Heart left ventricle (tissue), 16 donors: ENCODE measurements around the gene MT1X. TPM values are rescaled to one million over a fixed set of nuclear protein-coding genes. Genes with fewer than 3 reads are reported as not detected.
"Not testable (repeated sequence)": the region's sequence is repeated elsewhere in the genome, so short reads cannot be mapped to it uniquely, and the experiment has no call there.

Experiments used
- ATAC-seq, 4 donors: fragments of 200-7000 bp; cut with Tn5 transposase; one replicate each; pipeline ENCODE4 v1.9.1; 2020 to 2022; ENCODE audit warnings: moderate library complexity in 4 of 4, mild to moderate bottlenecking in 3 of 4, moderate number of reproducible peaks in 1 of 4
- DNase-seq, 5 donors: peaks; one replicate each; pipeline ENCODE4 v3.0.0-alpha.2; 2020
- H3K27ac ChIP-seq, 12 donors: fragments of 200-600 bp; sonication (generic) in 4 of 12; one replicate each; pipeline versions ENCODE4 v1.5.0 to v1.8.0; 2016 to 2022; ENCODE audit warnings: mild to moderate bottlenecking in 2 of 12
- H3K27me3 ChIP-seq, 9 donors: fragments of 200-600 bp; sonication (generic) in 2 of 9; one replicate each; pipeline versions ENCODE4 v1.5.1 to v1.8.0; 2016 to 2022; ENCODE audit warnings: mild to moderate bottlenecking in 3 of 9
- H3K36me3 ChIP-seq, 9 donors: fragments of 200-600 bp; sonication (generic) in 2 of 9; one replicate each; pipeline versions ENCODE4 v1.5.0 to v1.8.0; 2018 to 2022; ENCODE audit warnings: mild to moderate bottlenecking in 2 of 9
- H3K4me1 ChIP-seq, 12 donors: fragments of 200-600 bp; sonication (generic) in 4 of 12; one replicate each; pipeline versions ENCODE4 v1.5.0 to v1.8.0; 2016 to 2022; ENCODE audit warnings: mild to moderate bottlenecking in 3 of 12
- H3K4me3 ChIP-seq, 12 donors: fragments of 200-600 bp; sonication (generic) in 4 of 12; one replicate each; pipeline versions ENCODE4 v1.5.0 to v1.8.0; 2017 to 2022; ENCODE audit warnings: mild to moderate bottlenecking in 9 of 12, moderate library complexity in 4 of 12
- H3K9me3 ChIP-seq, 12 donors: fragments of 200-600 bp; sonication (generic) in 4 of 12; one replicate each; pipeline versions ENCODE4 v1.5.0 to v1.8.0; 2016 to 2022; ENCODE audit warnings: mild to moderate bottlenecking in 1 of 12
- CTCF ChIP-seq, 12 donors: fragments of 200-600 bp; sonication (generic) in 4 of 12; IDR thresholded peaks; one replicate each; pipeline versions ENCODE4 v1.5.0 to v1.8.0; 2018 to 2022; ENCODE audit warnings: antibody characterized with exemption in 12 of 12, mild to moderate bottlenecking in 5 of 12
- POLR2A ChIP-seq, 2 donors: fragments of 450-650 bp; IDR thresholded peaks; one replicate each; pipeline ENCODE4 v1.6.1; 2017; ENCODE audit warnings: antibody characterized with exemption in 2 of 2, mild to moderate bottlenecking in 2 of 2, moderate library complexity in 2 of 2
- WGBS, 4 donors: extraction: QIAGEN DNeasy Blood & Tissue Kit in 2 of 4; methylation state at CpG; one replicate each; pipeline versions ENCODE4 v1.1.5 to v1.1.7; 2013 to 2018; 5-methylcytosine and 5-hydroxymethylcytosine counted together
- intact Hi-C, 10 donors: fragments of 100-400 bp; cut with DNase I; formaldehyde crosslinking; loops; one replicate each; pipeline versions ENCODE4 v1.11.1 to v1.14.2; 2022
- polyA plus RNA-seq, 2 donors: library from polyadenylated mRNA; stranded (reverse); fragments of 200-250 nt; gene quantifications; one replicate each; pipeline ENCODE4 v1.2.3, GENCODE V29; 2013
- total RNA-seq, 9 donors: library from RNA; depleted of rRNA in 2 of 9; stranded (reverse); fragments of >200 nt in 2 of 9; fragmentation: NEBNext Ultra II Directional in 3 of 9; extraction: Animal tissue kit (Norgen Biotek cat#: 25700) in 3 of 9; gene quantifications; one replicate each; pipeline versions ENCODE4 v1.1.0 to v1.2.4, GENCODE V29; 2016 to 2023
- donor health status: ischemic (EF 13 %, LVEDD 7.1; RV severe dilation, severe dysfunction).
- donor health status: healthy with polysubstance abuse.
- donor health status: DM: no; HTN: yes; CAD: no.
- donor health status: DM: no; HTN: no; CAD: no.
- donor health status: ischemic (EF 25% LVEDD 6.9; RV normal size, moderate dysfunction).
- donor health status: ischemic (EF 25% LVEDD 5.7; RV mildly dilated, moderate dysfunction).
- donor health status: healthy.
- donor health status: DM: yes; HTN: yes; CAD: no.
- donor health status: ischemic (EF 35%, LVEDD 5.7; RV mildly dilated, moderate dysfunction).
- donor health status: nonischemic (EF 11% LVEDD 7.7; RV severe dilation, severe dysfunction).
- donor health status: DM: yes; HTN: yes; CAD: no.
- donor health status: PGD.
- donor health status: ischemic (EF 29% LVEDD 5.4; RV normal size, mild dysfunction).
- donor health status: nonischemic (EF 23%, LVEDD 6.1; RV moderate dilation, normal function).

The MT1X gene
- total and polyA plus RNA-seq, 11 donors: 20.6 to 918 (median 137) TPM

- DNase-seq (no peak), ATAC-seq (no peak)
- intact Hi-C loops: no loop called here
- H3K9me3 ChIP-seq: no peaks in the 10 kb centered on the region
- no peak overlapping the region for H3K4me3 ChIP-seq
- H3K27me3 ChIP-seq: peaks cover 13 to 88% (median 41%) of the 10 kb centered on the region in 9 donors
- no peak overlapping the region for H3K27ac ChIP-seq
- TF ChIP-seq CTCF (IDR thresholded peaks at IDR 0.05): no peak
- no peak for TF ChIP-seq POLR2A (IDR thresholded peaks at IDR 0.05)
- H3K4me1 ChIP-seq: peaks cover 0 to 22% (median 10%) of the 10 kb centered on the region in 12 donors
- no peaks in the 10 kb centered on the region for H3K36me3 ChIP-seq
- WGBS, 4 donors: 50 to 71% (median 60%) methylated on average over 1 to 2 of the region's 2 CpGs
Measured at GRCh38 chr16:56670620-56670934, 11.7 kb upstream of the MT1X start.

GRCh38 chr16:56671691-56672090 is 10.6 kb upstream of the MT1X start:
- H3K9me3 ChIP-seq, DNase-seq, H3K4me3 ChIP-seq, H3K36me3 ChIP-seq, H3K27ac ChIP-seq, intact Hi-C loops, ATAC-seq: not testable (repeated sequence)
- WGBS, 4 donors: 65 to 84% (median 71%) methylated on average over 2 of the region's 2 CpGs
- H3K4me1 ChIP-seq: peaks cover 0 to 28% (median 15%) of the 10 kb centered on the region in 12 donors
- peaks cover 14 to 81% (median 33%) of the 10 kb centered on the region in 9 donors for H3K27me3 ChIP-seq

- 67 to 87% (median 72%) methylated on average over 3 of the region's 3 CpGs for WGBS, 4 donors
- H3K36me3 ChIP-seq, H3K27ac ChIP-seq, H3K9me3 ChIP-seq, DNase-seq, H3K4me3 ChIP-seq, ATAC-seq, intact Hi-C loops: not testable (repeated sequence)
- H3K27me3 ChIP-seq: peaks cover 13 to 76% (median 33%) of the 10 kb centered on the region in 9 donors
- peaks cover 0 to 28% (median 15%) of the 10 kb centered on the region in 12 donors for H3K4me1 ChIP-seq
Measured at GRCh38 chr16:56672171-56672570, 10.1 kb upstream of the MT1X start.

- H3K27ac ChIP-seq: no peak overlapping the region
- intact Hi-C loops: no loop called here
- no peak overlapping the region for H3K4me3 ChIP-seq
- ATAC-seq: no peak
- no peaks in the 10 kb centered on the region for H3K9me3 ChIP-seq
- H3K4me1 ChIP-seq: peaks cover 0 to 23% (median 11%) of the 10 kb centered on the region in 12 donors
- no peaks in the 10 kb centered on the region for H3K36me3 ChIP-seq
- DNase-seq: no peak
- H3K27me3 ChIP-seq: peaks cover 6 to 68% (median 32%) of the 10 kb centered on the region in 9 donors
- TF ChIP-seq CTCF (IDR thresholded peaks at IDR 0.05) (no peak), POLR2A (IDR thresholded peaks at IDR 0.05) (no peak)
- WGBS, 4 donors: 86 to 90% (median 88%) methylated on average over 11 of the region's 11 CpGs
Measured at GRCh38 chr16:56672761-56673536, 9.3 kb upstream of the MT1X start.

- H3K27ac ChIP-seq: no peak overlapping the region
- TF ChIP-seq CTCF (IDR thresholded peaks at IDR 0.05): peak; percentile 37 to 67 (median 55)
- TF ChIP-seq POLR2A (IDR thresholded peaks at IDR 0.05): no peak
- intact Hi-C loops: loop anchor here in 2 of 10 donors (1.0 to 2.0 kb wide), 2 partner anchors 28 to 29 kb away; no protein-coding TSS in a partner anchor
- H3K27me3 ChIP-seq: peaks cover 0 to 58% (median 23%) of the 10 kb centered on the region in 9 donors
- DNase-seq (no peak), ATAC-seq (peak in 3 of 4 donors; percentile 42 to 66 (median 55))
- H3K9me3 ChIP-seq: no peaks in the 10 kb centered on the region
- no peak overlapping the region for H3K4me3 ChIP-seq
- 38 to 43% (median 41%) methylated on average over 12 of the region's 12 CpGs for WGBS, 4 donors
- H3K36me3 ChIP-seq: no peaks in the 10 kb centered on the region
- H3K4me1 ChIP-seq: peaks cover 0 to 19% (median 9%) of the 10 kb centered on the region in 12 donors
Measured at GRCh38 chr16:56673921-56674320, 8.3 kb upstream of the MT1X start.

- Histone ChIP-seq H3K4me1 (peaks cover 0 to 13% (median 6%) of the 10 kb centered on the region in 12 donors), H3K27me3 (peaks cover 0 to 52% (median 18%) of the 10 kb centered on the region in 9 donors)
- not testable (repeated sequence) for H3K4me3 ChIP-seq, H3K36me3 ChIP-seq, H3K9me3 ChIP-seq, DNase-seq, ATAC-seq, H3K27ac ChIP-seq
- intact Hi-C loops: loop anchor here in 2 of 10 donors (1.0 to 2.0 kb wide), 2 partner anchors 28 kb away; no protein-coding TSS in a partner anchor
- WGBS, 4 donors: 82 to 87% (median 84%) methylated on average over 6 of the region's 6 CpGs
Measured at GRCh38 chr16:56674570-56674969, 7.7 kb upstream of the MT1X start.
